ENCODE results near the gene TSPAN5. TPM values are rescaled to one million over a fixed set of nuclear protein-coding genes. Genes with fewer than 3 reads are reported as not detected.

Gene TSPAN5
- total and polyA plus RNA-seq, 9 of the 15 experiments (the other 6 are each of a cell fraction or from before 2014, with no cell fraction given) = 0.58 to 6.6 (median 0.73) TPM

DNA sequence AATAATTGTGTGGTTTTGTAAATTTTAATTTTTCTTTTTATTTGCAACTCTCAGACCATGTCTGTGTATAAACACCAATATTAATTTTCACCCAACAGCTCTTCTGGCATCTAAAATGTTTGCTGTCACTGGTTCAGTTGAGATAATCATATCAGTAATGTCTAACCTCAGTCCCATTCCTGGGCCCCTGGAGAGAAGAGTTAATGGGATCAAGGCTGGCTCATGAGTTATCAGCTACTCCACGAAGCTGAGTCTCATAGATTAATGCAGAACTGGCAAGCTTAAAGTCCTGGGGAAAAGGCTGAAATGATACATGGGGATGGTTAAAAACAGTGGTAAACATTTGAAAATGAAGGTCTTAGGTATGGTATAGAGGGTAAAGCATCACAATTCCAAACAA, 28.4 kb upstream of the TSPAN5 start (continued):
- TF ChIP-seq ESRRB (CRISPR knock-in tag; IDR thresholded peaks at IDR 0.05; ENCODE audit: borderline replicate concordance) (no peak), SMARCE1 (IDR thresholded peaks at IDR 0.05) (peak; percentile 74), DPF2 (IDR thresholded peaks at IDR 0.05) (peak; percentile 91), MTA2 (IDR thresholded peaks at IDR 0.05; ENCODE audit: low read depth) (peak; percentile 88), ZNF143 (CRISPR knock-in tag; IDR thresholded peaks at IDR 0.05) (no peak), DDX20 (tag; IDR thresholded peaks at IDR 0.05; ENCODE audit: low read depth) (no peak), KHSRP (IDR thresholded peaks at IDR 0.05) (0 out of 2 replicates have a peak, but pooled peaks have one; percentile 31), PHF20 (IDR thresholded peaks at IDR 0.05; ENCODE audit: partially characterized antibody) (no peak), RFX5 (IDR thresholded peaks at IDR 0.05; ENCODE audit: low read depth, low read length) (no peak), SRSF3 (IDR thresholded peaks at IDR 0.05; ENCODE audit: insufficient read depth, low read length) (no peak), SRSF7 (optimal IDR thresholded peaks at IDR 0.05; ENCODE audit: low read depth, low read length) (no peak), BRD9 (IDR thresholded peaks at IDR 0.05; ENCODE audit: low read depth, partially characterized antibody) (no peak), GABPA (tag; conservative IDR thresholded peaks at IDR 0.05; ENCODE audit: low read depth) (no peak), NR1H2 (CRISPR knock-in tag; IDR thresholded peaks at IDR 0.05) (no peak), ATF6 (CRISPR knock-in tag; IDR thresholded peaks at IDR 0.05) (no peak), ZNF518B (CRISPR knock-in tag; IDR thresholded peaks at IDR 0.05) (no peak), PATZ1 (CRISPR knock-in tag; IDR thresholded peaks at IDR 0.05; ENCODE audit: borderline replicate concordance) (no peak), NR3C1 (CRISPR knock-in tag; IDR thresholded peaks at IDR 0.05) (no peak), SP1 (CRISPR knock-in tag; IDR thresholded peaks at IDR 0.05) (no peak), SOX6 (IDR thresholded peaks at IDR 0.05) (peak; percentile 70; the same call in 1 of the 2 replicates), GABPB2 (CRISPR knock-in tag; conservative IDR thresholded peaks at IDR 0.05) (no peak)
- TF ChIP-seq, protein P1, sequence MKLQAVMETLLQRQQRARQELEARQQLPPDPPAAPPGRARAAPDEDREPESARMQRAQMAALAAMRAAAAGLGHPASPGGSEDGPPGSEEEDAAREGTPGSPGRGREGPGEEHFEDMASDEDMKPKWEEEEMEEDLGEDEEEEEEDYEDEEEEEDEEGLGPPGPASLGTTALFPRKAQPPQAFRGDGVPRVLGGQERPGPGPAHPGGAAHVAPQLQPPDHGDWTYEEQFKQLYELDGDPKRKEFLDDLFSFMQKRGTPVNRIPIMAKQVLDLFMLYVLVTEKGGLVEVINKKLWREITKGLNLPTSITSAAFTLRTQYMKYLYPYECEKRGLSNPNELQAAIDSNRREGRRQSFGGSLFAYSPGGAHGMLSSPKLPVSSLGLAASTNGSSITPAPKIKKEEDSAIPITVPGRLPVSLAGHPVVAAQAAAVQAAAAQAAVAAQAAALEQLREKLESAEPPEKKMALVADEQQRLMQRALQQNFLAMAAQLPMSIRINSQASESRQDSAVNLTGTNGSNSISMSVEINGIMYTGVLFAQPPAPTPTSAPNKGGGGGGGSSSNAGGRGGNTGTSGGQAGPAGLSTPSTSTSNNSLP (IDR thresholded peaks at IDR 0.05; ENCODE audit: borderline replicate concordance, low read depth, low read length) = peak; percentile 87; the same call in 1 of the 2 replicates

All from K562 (cell line).